ENCODE measurements around the gene TTI1.
"Not testable (repeated sequence)": the region's sequence is repeated elsewhere in the genome, so short reads cannot be mapped to it uniquely, and the experiment has no call there.

TTI1 gene

GRCh38 chr20:38052870-38053269 lies 19.6 kb upstream of the TTI1 start:
- DNase-seq = no peak

- DNase-seq = no peak
Observed at GRCh38 chr20:38050686-38051085, 17.4 kb upstream of the TTI1 start.

GRCh38 chr20:38049800-38050199 lies 16.5 kb upstream of the TTI1 start:
- DNase-seq = no peak

GRCh38 chr20:38046572-38046971 lies 13.3 kb upstream of the TTI1 start:
- no peak for DNase-seq

GRCh38 chr20:38044685-38045084 lies 11.4 kb upstream of the TTI1 start:
- no peak for DNase-seq

GRCh38 chr20:38043512-38044300 lies 10.4 kb upstream of the TTI1 start:
- no peak for DNase-seq

GRCh38 chr20:38040276-38040675 lies 7.0 kb upstream of the TTI1 start:
- DNase-seq = no peak

- DNase-seq = no peak
Observed at GRCh38 chr20:38036366-38036765, 3.1 kb upstream of the TTI1 start.

- DNase-seq = no peak
Observed at GRCh38 chr20:38034961-38035360, 1.7 kb upstream of the TTI1 start.

GRCh38 chr20:38034108-38034649 lies 923 bp upstream of the TTI1 start:
- no peak for DNase-seq

GRCh38 chr20:38032585-38033329 lies 499 bp downstream of the TTI1 start:
- no peak for DNase-seq

GRCh38 chr20:38031957-38032356 lies 1.3 kb downstream of the TTI1 start:
- DNase-seq = no peak

GRCh38 chr20:38029453-38029852 lies 3.8 kb downstream of the TTI1 start:
- no peak for DNase-seq

GRCh38 chr20:38024496-38024895 lies 8.8 kb downstream of the TTI1 start:
- no peak for DNase-seq

- no peak for DNase-seq
Observed at GRCh38 chr20:38023181-38024001, 9.9 kb downstream of the TTI1 start.

- no peak for DNase-seq
Observed at GRCh38 chr20:38021087-38021772, 12.0 kb downstream of the TTI1 start.

GRCh38 chr20:38018385-38018784 lies 14.9 kb downstream of the TTI1 start:
- DNase-seq = no peak

- DNase-seq = no peak
Observed at GRCh38 chr20:38017959-38018358, 15.3 kb downstream of the TTI1 start.

- DNase-seq = no peak
Observed at GRCh38 chr20:38013887-38014286, 19.4 kb downstream of the TTI1 start.

- no peak for DNase-seq
Observed at GRCh38 chr20:38012332-38012731, 20.9 kb downstream of the TTI1 start.

- no peak for DNase-seq
Observed at GRCh38 chr20:38011696-38012095, 21.6 kb downstream of the TTI1 start.

GRCh38 chr20:38009416-38009815 lies 23.8 kb downstream of the TTI1 start:
- not testable (repeated sequence) for DNase-seq

Data from NCI-H1436 treated with DMSO at 0.1 percent for 48 hours (cell line).